HFFc6 (cell line): ENCODE measurements around the gene SNRPA. TPM values are rescaled to one million over a fixed set of nuclear protein-coding genes. Genes with fewer than 3 reads are reported as not detected.

Experiments
- DNase-seq: peaks from one replicate; pipeline ENCODE4 v3.0.0-alpha.2; 2018
- H3K27ac Mint-ChIP-seq: 2 replicates; pipeline ENCODE4 v1.8.0; 2020; ENCODE audit warnings: mild to moderate bottlenecking, mixed read lengths
- H3K27me3 Mint-ChIP-seq: 2 replicates; pipeline ENCODE4 v1.8.0; 2021; ENCODE audit warnings: mild to moderate bottlenecking, moderate library complexity, mixed read lengths; ENCODE audit not compliant: insufficient read depth
- H3K36me3 Mint-ChIP-seq: 2 replicates; pipeline ENCODE4 v1.8.0; 2021; ENCODE audit warnings: low read depth, mixed read lengths
- H3K4me1 Mint-ChIP-seq: 2 replicates; pipeline ENCODE4 v1.8.0; 2020; ENCODE audit warnings: low read depth, mixed read lengths
- H3K4me3 Mint-ChIP-seq: 2 replicates; pipeline ENCODE4 v1.8.0; 2020; ENCODE audit warnings: mild to moderate bottlenecking, moderate library complexity, mixed read lengths
- H3K9me3 Mint-ChIP-seq: 2 replicates; pipeline ENCODE4 v1.8.0; 2020; ENCODE audit warnings: mild to moderate bottlenecking, mixed read lengths
- CTCF ChIP-seq: fragments of 200-600 bp; sonication (generic); IDR thresholded peaks from 2 replicates; pipeline ENCODE4 v1.5.0; 2021; ENCODE audit warnings: antibody characterized with exemption, mild to moderate bottlenecking
- total RNA-seq, 6 experiments: library from RNA; stranded (reverse); fragmentation: NEBNext Ultra II Directional; extraction: Animal tissue kit (Norgen Biotek cat#: 25700); gene quantifications; 2 replicates in 1 of 6; 3 replicates in 5 of 6; pipeline ENCODE4 v1.2.3, GENCODE V29; 2021

Gene SNRPA
- total RNA-seq, 6 experiments from 2014 or later = 87.8 to 120 (median 104) TPM

GRCh38 chr19:40704491-40705361 is 46.3 kb upstream of the SNRPA start:
- Mint-ChIP-seq H3K4me1 (no peaks in the 10 kb centered on the region), H3K9me3 (no peaks in the 10 kb centered on the region), H3K4me3 (no peak overlapping the region), H3K36me3 (peaks cover 33% of the 10 kb centered on the region), H3K27ac (no peak overlapping the region), H3K27me3 (peaks cover 2% of the 10 kb centered on the region)
- DNase-seq = no peak
- TF ChIP-seq CTCF = no peak

GRCh38 chr19:40705362-40705651 is 45.7 kb upstream of the SNRPA start:
- Mint-ChIP-seq H3K4me1 (no peaks in the 10 kb centered on the region), H3K4me3 (no peak overlapping the region), H3K36me3 (peaks cover 33% of the 10 kb centered on the region), H3K27ac (no peak overlapping the region), H3K9me3 (no peaks in the 10 kb centered on the region), H3K27me3 (peaks cover 2% of the 10 kb centered on the region)
- no peak for TF ChIP-seq CTCF
- no peak for DNase-seq

- TF ChIP-seq CTCF = no peak
- Mint-ChIP-seq H3K9me3 (no peaks in the 10 kb centered on the region), H3K27me3 (peaks cover 2% of the 10 kb centered on the region), H3K27ac (no peak overlapping the region), H3K36me3 (peaks cover 26% of the 10 kb centered on the region), H3K4me3 (no peak overlapping the region), H3K4me1 (no peaks in the 10 kb centered on the region)
- DNase-seq = no peak
Measured at GRCh38 chr19:40705950-40706619, 44.9 kb upstream of the SNRPA start.

- Mint-ChIP-seq H3K27ac (no peak overlapping the region), H3K27me3 (peaks cover 2% of the 10 kb centered on the region), H3K4me3 (no peak overlapping the region), H3K9me3 (no peaks in the 10 kb centered on the region), H3K4me1 (no peaks in the 10 kb centered on the region), H3K36me3 (peaks cover 19% of the 10 kb centered on the region; the same call in 1 of the 2 replicates)
- no peak for TF ChIP-seq CTCF
- DNase-seq = no peak
Measured at GRCh38 chr19:40707615-40708014, 43.4 kb upstream of the SNRPA start.

GRCh38 chr19:40709817-40710216 is 41.2 kb upstream of the SNRPA start:
- Mint-ChIP-seq H3K36me3 (peaks cover 16% of the 10 kb centered on the region; the same call in 1 of the 2 replicates), H3K4me1 (peaks cover 12% of the 10 kb centered on the region), H3K9me3 (no peaks in the 10 kb centered on the region), H3K27ac (no peak overlapping the region), H3K27me3 (peaks cover 2% of the 10 kb centered on the region), H3K4me3 (no peak overlapping the region)
- no peak for TF ChIP-seq CTCF
- DNase-seq = no peak
